ENCODE measurements around the gene CD9. TPM values are rescaled to one million over a fixed set of nuclear protein-coding genes. Genes with fewer than 3 reads are reported as not detected.

CD9 gene
- polyA plus RNA-seq, 1 donor (not counting 4 experiments of a cell fraction or from before 2014, with no cell fraction given) = 1,084 TPM

- Histone ChIP-seq H4K20me1 (ENCODE audit: control insufficient read depth, extremely low read depth, insufficient read depth, low read length) (no peaks in the 10 kb centered on the region), H3K27me3 (ENCODE audit: control insufficient read depth, extremely low read depth, insufficient read depth, low read length) (no peaks in the 10 kb centered on the region), H3K4me3 (ENCODE audit: control insufficient read depth in 2 of 3, extremely low read depth in 1 of 3, insufficient read depth in 2 of 3, low read depth in 1 of 3, low read length in 3 of 3) (no peak overlapping the region), H3K9ac (ENCODE audit: control insufficient read depth, extremely low read depth, insufficient read depth, low read length) (peak overlapping the region; percentile 25), H3K4me2 (ENCODE audit: control insufficient read depth, extremely low read depth, insufficient read depth, low read depth, low read length) (no peak overlapping the region), H3K27ac (ENCODE audit: control insufficient read depth, insufficient read depth, low read length) (peak overlapping the region; percentile 41), H2AFZ (ENCODE audit: control insufficient read depth, low read length) (no peak overlapping the region), H3K9me3 (ENCODE audit: control insufficient read depth, low read depth, low read length) (no peaks in the 10 kb centered on the region), H3K36me3 (ENCODE audit: control insufficient read depth in 2 of 2, extremely low read depth in 1 of 2, insufficient read depth in 2 of 2, low read length in 2 of 2) (peaks cover 19 to 36% of the 10 kb centered on the region in 2 experiments), H3K79me2 (ENCODE audit: control insufficient read depth, insufficient read depth, low read length) (peaks cover 84% of the 10 kb centered on the region), H3K9me1 (ENCODE audit: control insufficient read depth, extremely low read depth, insufficient read depth, low read length) (no peaks in the 10 kb centered on the region), H3K4me1 (ENCODE audit: control insufficient read depth, extremely low read depth, insufficient read depth, low read length) (peaks cover 91% of the 10 kb centered on the region)
- DNase-seq (ENCODE audit: low read depth, low spot score) = no peak
- dilution Hi-C loops (cut with MboI; ENCODE audit: extremely low pct_ligation_motif_present, low sequenced_read_pairs) = no loop called here
- TF ChIP-seq EZH2 (IDR thresholded peaks at IDR 0.05; ENCODE audit: low read length) (no peak), CTCF (optimal IDR thresholded peaks at IDR 0.05 in 1 of 3, IDR thresholded peaks at IDR 0.05 in 1 of 3, conservative IDR thresholded peaks at IDR 0.05 in 1 of 3; ENCODE audit: extremely low read depth in 1 of 3, insufficient read depth in 2 of 3, low read length in 3 of 3) (no peak)
- no peak for FAIRE-seq
Measured at GRCh38 chr12:6221146-6221545, 20.9 kb downstream of the CD9 start.

DNA sequence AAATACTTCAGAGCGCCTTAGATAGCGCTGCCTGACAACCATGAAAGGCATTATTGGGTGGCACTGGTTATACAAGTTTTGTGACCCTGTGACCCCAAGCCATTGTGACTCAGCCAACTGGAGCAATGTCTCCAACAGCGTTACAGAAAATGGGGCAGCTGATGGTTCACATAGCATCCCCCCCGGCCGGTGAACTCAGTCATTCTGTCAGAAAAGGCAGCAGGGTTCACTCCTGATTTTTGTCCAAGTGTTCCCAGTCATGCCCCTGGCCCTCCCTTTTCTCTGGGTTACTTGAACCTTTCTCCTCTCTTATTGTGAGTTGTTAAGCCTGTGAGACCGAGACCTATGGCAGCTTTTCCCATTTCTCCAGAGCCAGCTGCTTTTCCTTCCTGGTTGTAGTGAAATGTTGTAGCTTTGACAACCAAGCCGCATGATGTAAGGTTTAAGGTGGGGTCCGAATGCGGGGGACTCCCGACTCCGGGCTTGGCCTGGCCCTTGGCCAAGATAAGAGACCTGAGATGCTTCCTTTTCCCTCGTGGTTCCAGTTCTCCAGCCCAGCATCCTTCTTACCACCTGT, 22.0 kb downstream of the CD9 start:
- Histone ChIP-seq H3K36me3 (ENCODE audit: control insufficient read depth in 2 of 2, extremely low read depth in 1 of 2, insufficient read depth in 2 of 2, low read length in 2 of 2) (peaks cover 21 to 34% of the 10 kb centered on the region in 2 experiments), H3K9me3 (ENCODE audit: control insufficient read depth, low read depth, low read length) (no peaks in the 10 kb centered on the region), H3K9me1 (ENCODE audit: control insufficient read depth, extremely low read depth, insufficient read depth, low read length) (no peaks in the 10 kb centered on the region), H2AFZ (ENCODE audit: control insufficient read depth, low read length) (no peak overlapping the region), H3K4me1 (ENCODE audit: control insufficient read depth, extremely low read depth, insufficient read depth, low read length) (peaks cover 91% of the 10 kb centered on the region), H3K79me2 (ENCODE audit: control insufficient read depth, insufficient read depth, low read length) (peaks cover 80% of the 10 kb centered on the region), H4K20me1 (ENCODE audit: control insufficient read depth, extremely low read depth, insufficient read depth, low read length) (no peaks in the 10 kb centered on the region), H3K27me3 (ENCODE audit: control insufficient read depth, extremely low read depth, insufficient read depth, low read length) (no peaks in the 10 kb centered on the region), H3K4me3 (ENCODE audit: control insufficient read depth in 2 of 3, extremely low read depth in 1 of 3, insufficient read depth in 2 of 3, low read depth in 1 of 3, low read length in 3 of 3) (no peak overlapping the region), H3K9ac (ENCODE audit: control insufficient read depth, extremely low read depth, insufficient read depth, low read length) (peak overlapping the region; percentile 36), H3K4me2 (ENCODE audit: control insufficient read depth, extremely low read depth, insufficient read depth, low read depth, low read length) (no peak overlapping the region), H3K27ac (ENCODE audit: control insufficient read depth, insufficient read depth, low read length) (peak overlapping the region; percentile 16)
- dilution Hi-C loops (cut with MboI; ENCODE audit: extremely low pct_ligation_motif_present, low sequenced_read_pairs) = no loop called here
- no peak for TF ChIP-seq CTCF (optimal IDR thresholded peaks at IDR 0.05 in 1 of 3, IDR thresholded peaks at IDR 0.05 in 1 of 3, conservative IDR thresholded peaks at IDR 0.05 in 1 of 3; ENCODE audit: extremely low read depth in 1 of 3, insufficient read depth in 2 of 3, low read length in 3 of 3)
- no peak for TF ChIP-seq EZH2 (IDR thresholded peaks at IDR 0.05; ENCODE audit: low read length)
- FAIRE-seq = no peak
- no peak for DNase-seq (ENCODE audit: low read depth, low spot score)
